GM21825 (cell line): Measurements from ENCODE around the gene PPIE.
A peak's percentile ranks its signal among the peaks of the same experiment; 100 is the strongest.

ENCODE experiments used
- ATAC-seq: cut with Tn5 transposase; IDR thresholded peaks from one replicate; pipeline ENCODE4 v1.9.1; 2021; ENCODE audit warnings: mild to moderate bottlenecking, moderate library complexity; ENCODE audit not compliant: unreplicated experiment

PPIE gene

DNA sequence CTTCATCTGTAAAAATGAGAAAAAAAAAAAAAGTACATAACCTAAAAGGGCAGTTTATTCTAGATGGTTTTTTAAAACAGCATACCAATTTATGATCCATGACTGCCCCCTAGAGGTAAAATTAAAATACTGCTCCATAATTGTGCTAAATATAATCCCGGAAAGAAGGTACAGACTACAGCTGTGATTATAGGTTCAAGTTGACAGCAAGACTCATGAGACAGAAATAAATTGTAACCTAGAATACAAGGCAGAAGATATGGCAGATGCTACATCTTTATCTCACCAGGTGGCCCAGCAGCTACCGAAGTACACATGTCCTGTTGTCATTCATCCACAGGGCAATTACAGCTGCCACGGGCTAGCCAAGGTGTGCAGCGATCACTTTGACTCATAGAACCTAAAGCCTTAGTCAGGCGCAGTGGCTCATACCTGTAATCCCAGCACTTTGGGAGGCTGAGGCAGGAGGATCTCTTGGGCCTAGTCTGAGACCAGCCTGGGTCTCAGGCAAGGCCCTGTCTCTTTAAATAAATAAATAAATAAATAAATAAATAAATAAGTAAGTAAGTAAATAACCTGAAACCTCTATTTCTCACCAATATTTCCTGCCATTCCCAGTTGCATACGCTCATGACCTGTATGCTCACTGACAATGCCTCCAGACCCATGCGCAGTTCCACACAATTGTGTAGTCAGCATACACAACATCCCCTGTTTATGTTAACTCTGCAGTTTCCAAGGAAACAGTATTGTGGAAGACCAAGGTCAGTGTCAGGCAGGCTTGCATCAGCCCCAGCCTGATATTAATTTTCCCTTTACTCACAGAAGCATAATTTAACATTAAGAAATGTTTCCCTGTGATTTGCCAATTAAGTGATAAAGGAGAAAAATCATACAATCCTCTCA lies 18.3 kb upstream of the PPIE start:
- no peak for ATAC-seq

DNA sequence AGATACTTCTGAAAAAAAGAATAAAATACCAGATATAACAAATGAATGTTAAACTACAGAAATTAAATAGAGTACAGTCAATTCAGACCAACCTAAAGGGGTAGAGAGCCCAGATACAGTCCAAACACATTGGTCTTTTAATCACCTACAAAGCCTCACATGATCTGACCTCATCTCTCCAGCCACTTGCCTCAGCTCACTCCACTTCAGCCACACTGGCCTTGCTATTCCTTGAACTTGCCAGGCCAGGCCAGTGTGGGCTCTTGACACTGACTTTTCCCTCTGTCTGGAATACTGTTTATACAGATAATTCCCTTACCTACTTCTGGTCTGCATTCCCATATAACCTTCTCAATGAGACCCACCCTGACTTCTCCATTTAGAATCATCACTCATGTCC lies 17.0 kb upstream of the PPIE start:
- no peak for ATAC-seq

DNA sequence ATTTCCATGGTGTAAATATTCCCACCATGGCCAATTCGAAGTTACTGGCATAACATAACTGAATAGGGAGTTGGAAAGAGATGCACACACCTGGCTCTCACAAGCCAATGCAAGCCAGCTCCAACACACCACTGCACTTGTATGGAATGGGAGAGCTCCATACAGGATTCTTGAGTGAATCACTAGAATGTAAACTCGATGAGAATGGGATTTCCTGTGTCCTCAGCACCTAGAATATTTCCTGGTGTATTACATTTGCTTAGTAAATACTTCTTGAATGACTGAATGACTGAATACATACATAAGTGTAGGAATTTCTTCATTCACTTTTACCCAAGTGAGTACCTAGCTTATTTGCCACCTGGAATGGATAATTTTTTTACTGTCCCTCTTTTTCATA lies 16.2 kb upstream of the PPIE start:
- ATAC-seq = no peak

DNA sequence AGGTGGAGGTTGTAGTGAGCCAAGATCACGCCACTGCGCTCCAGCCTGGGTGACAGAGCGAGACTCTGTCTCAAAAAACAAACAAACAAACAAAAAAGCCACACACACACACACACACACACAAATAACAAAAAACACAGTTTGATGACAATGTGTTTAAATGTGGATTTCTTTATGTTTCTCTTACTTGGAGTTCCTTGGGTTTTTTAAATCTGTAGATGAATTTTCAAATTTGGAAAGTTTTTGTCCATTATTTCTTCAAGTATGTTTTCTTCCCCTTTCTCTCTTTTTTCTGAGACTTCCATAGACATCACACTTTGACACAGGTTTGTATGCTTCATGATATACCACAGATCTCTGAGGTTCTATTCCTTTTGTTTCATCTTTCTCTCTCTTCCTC lies 12.1 kb upstream of the PPIE start:
- ATAC-seq = no peak

DNA sequence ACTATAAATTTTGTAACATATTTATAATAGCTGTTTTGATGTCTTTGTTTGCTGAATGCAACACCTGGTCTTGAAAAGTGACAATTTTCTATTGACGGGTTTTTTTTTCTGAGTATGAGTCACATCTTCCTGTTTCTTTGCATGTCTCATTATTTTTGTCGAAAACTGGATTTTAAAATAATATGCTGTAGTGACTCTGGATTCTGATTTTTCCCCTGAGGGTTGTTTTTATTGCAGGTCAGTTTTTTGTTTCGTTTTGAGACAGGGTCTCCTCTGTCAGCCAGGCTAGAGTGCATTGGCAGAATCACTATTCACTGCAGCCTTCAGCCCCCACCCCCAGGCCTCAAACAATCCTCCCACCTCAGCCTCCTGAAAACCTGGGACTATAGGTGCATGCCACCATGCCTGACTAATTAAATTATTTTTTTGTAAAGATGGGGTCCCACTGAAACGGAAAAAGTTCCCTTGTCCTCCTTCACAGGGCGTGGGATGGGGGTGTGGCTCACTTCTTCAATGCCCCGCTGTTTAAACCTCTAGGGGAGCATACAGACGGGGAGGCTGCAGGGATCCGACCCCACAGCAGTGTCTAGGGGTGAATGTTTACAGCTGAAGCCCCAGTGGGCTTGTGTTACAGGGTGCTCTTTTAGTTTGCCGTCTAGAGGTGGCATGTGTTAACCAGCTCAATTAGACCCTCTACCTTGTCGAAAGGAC lies 11.3 kb upstream of the PPIE start:
- ATAC-seq = peak; percentile 46

DNA sequence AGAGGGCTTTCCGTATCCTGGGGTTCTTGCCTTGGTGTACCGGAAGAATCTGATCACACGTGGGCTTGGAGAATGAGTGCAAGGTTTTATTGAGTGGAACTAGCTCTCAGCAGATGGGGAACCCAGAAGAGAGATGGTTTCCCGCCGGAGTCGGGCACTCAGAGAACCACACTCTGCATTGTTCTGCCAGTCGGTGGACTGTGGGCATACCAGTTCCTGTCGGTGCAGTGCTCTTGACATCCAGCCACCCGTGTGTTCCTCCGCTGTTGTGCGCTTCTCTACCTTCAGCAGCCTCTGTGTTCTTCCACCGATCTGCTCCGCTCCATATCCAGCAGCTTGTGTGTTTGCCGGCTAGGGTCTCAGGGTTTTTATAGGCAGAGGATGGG lies 10.8 kb upstream of the PPIE start:
- no peak for ATAC-seq

DNA sequence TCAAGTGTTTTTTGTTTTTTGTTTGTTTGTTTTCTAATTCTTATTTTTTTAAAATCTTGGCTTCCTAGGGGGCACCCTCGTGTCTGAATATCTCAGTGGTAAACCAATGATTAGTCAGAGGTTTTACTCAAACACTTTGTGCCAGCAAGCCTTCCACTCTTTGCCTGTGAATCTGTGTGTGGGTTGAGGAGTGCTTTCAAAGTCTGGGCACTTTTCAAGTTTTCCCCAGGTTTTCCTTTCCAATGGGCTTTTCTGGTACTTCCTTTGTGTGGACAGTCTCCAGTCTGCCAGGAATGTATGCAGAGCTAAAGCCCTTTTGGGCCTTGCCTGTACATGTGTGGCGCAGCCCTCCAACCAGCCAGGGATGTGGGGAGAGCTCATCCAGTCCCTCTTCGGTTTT lies 9.7 kb upstream of the PPIE start:
- ATAC-seq = no peak

DNA sequence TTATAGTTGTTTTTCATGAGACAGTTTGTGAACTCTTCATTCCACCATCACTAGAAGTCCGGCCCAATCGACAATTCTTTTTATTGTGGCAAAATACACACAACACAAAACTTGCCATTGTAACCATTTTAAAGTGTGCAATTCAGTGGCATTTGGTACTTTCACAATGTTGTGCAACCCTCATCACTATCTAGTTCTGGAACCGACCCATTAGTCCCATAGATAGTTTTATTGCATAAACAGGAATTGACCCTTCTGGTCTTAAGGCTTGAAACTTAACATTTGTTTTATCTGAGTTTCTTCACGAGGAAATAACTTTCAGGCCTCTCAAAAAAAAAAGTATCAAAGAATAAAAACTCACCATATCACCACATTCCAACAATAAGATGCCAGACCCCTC lies 8.8 kb upstream of the PPIE start:
- ATAC-seq = no peak

DNA sequence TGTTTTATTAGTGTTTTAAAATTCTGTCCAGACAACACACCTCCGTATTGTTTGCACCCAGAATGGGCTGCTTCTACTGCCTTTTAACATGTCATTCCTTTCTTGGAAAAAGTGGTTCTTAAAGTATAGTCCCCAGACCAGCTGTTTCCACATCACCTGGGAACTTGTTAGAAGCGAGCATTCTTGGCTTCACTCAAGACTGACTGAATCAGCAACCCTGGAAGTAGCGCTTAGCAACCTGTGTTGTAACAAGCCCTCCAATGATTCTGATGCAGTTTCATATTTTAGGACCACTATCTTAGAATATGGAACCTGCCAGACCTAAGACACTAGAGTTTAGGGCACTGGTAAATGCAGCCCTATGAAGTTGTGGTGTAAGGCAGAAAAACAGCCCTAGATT lies 6.0 kb upstream of the PPIE start:
- ATAC-seq = no peak

DNA sequence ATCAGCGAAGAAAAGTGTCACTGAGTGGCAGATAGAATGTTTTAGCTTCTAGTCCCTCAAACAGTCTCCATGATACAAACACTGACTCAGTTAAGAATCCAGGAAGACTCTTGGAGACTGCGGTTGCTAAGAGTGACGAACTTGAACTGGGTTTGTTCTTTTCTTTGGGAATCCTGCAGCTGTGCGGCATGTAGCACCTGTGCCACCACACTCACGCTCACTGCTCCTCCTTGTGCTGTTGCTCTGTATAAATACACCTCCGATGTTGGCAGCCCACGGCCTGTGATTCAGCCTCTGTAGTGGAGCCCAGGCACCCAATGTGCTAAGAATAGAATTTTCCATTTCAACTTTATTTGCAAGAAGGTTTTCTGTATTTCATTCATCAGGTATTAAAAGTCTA lies 5.5 kb upstream of the PPIE start:
- ATAC-seq = no peak

DNA sequence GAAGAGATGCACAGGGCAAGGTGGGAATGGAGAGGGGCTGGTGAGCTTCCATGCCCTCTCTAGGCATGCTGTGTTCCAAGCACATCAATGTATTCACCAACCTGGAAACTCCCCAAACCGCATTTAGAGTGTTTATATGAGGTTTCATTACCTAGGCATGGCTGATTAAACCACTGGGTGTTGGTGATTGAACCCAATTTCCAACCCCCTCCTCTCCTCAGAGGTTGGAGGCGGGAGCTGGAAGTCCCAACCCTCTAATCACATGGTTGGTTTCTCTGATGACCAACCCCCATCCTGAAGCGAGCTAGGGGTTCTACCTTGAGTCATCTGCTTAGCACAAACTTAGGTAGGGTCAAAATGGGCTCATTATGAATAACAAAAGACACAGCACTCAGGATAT lies 3.0 kb upstream of the PPIE start:
- ATAC-seq = no peak

DNA sequence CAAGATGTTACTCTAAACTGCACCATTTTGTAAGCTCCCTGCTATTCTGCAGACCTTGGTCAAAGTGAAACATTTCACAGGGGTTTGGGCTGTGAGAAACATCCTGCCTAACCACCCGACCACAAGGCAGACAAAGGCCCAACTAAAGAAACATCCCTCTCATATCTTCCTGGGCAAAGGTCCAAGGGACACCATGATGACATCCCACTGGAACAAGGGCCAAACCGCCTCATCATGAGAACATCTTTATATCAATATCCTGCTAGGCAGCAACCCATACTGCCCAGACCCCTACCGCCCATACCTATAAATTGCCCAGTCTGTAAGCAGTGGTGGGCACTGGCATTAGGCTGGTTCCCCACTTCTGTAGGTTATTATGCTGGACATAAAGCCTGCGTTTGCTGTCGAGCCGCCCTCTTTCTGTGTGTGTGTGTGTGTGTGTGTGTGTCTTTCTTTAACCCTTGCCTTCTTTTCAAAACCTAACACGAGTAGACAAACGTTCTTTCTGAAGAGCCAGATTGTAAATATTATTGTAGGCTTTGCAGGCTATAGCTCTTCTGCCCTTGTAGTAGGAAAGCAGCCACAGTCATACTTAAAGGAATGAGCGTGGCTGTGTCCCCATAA lies 1.0 kb upstream of the PPIE start:
- ATAC-seq = no peak

DNA sequence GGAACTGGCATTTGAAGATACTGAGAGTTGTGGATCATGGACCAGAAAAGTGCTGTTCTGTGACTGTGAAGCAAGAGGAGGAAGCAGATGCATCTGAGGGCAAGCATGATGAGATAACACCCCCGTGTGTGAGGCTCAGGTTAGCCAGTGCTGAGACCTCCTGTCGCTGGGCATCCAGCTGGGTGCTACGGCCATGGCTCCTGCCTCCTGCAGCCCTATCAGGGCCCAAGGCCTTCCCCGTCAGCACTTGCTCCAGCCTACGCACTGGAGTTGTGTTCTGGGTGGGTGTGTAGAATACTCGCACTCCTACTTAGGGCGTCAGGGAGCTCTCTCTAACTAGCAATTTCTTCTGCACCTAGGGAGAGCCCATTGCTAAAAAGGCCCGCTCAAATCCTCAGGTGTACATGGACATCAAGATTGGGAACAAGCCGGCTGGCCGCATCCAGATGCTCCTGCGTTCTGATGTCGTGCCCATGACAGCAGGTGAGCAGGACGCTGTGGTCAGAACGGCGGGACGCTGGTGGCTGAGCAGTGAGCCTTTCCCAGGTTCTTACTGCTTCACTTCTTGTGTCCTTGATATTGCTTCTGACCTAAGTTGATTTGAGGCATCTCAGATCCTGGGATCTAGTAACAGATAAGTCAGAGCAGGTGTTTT lies 6.5 kb downstream of the PPIE start:
- ATAC-seq = no peak

DNA sequence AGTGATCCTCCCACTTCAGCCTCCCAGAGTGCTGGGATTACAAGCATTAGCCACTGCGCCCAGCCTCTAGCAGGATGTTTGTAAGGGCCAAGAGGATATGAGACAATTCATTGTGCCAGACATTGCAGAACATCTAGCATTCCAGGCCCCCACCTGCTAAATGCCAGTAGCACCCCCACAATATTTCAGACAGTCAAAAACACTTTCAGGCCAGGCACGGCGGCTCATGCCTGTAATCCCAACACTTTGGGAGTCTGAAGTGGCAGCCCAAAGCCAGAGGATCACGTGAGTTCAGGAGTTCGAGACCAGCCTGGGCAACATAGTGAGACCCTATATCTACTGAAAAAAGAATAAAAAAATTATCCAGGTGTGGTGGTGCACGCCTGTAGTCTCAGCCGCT lies 12.9 kb downstream of the PPIE start:
- ATAC-seq = no peak

DNA sequence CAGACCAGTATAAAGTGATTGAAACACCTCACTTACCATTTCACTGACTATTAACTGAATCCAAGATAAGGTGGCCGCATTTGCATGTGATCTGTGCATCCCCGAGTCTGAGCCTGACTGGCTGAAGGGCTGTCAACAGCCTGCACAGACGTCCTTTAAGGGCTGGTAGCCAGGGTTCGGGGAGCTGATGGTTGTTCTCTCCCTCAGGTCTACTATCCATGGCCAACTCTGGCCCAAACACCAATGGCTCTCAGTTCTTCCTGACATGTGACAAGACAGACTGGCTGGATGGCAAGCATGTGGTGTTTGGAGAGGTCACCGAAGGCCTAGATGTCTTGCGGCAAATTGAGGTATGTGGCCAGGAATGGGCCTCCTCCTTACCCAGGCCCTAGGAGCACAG lies 14.0 kb downstream of the PPIE start:
- ATAC-seq = no peak

DNA sequence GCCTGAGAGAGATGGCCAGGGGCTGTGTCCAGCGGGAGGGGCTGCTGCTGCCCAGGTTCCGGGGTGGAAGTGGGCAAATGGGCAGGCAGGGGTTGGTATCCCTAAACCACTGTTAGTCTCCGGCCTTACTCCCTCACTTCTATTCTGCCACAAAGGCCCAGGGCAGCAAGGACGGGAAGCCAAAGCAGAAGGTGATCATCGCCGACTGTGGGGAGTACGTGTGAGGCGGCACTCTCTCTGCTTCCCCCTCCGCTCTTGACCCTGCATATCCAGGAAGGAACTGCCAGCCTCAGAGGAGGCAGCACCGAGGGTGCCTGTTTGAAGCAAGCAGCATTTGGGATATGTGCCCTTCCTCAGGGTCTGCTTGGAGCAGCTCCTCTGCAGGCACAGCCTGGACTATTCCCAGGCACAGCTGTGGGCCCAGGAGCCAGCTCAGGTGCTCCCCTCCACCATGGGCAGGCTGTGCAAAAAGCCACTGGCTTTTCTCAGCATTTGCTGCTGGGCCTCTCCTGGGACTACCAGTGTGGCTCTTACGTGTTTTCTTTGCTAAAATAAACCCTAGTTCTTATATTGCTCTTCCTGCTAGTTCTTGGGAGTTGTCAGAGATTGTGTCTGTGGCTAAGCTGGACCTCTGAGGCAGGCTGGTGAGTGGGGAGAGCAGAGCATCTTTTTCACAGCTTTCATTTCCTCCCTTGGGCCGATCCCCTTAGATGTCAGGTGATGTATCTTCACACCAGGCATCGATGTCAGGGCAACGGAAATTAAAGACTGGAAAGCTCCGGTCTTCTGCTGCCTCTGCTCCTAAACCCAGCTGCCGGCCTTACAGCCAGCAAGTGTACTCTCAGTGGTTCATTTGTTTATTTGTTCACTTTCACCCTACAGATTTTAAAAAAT lies 14.7 kb downstream of the PPIE start:
- ATAC-seq = no peak

DNA sequence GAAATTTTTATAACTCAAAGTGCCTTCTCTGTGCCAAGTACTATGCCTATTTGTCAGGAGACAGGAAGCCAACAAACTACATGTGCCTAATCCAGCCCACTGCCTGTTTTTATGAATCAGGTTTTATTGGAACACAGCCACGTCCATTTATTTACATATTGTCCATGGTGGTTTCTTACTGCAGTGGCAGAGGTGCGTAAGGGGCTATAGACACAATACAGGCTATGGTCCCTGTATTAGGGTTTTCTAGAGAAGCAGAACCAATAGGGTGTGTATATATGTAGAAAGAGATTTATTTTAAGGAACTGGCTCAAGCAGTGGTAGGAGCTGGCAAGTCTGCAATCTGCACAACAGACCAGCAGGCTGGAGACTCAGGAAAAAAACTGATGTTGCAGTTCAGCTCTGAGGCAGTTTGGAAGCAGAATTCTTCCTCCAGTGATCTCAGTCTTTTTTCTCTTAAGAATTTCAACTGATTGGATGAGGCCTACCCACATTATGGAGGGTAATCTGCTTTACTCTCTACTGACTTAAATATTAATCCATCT lies 15.4 kb downstream of the PPIE start:
- ATAC-seq = no peak

DNA sequence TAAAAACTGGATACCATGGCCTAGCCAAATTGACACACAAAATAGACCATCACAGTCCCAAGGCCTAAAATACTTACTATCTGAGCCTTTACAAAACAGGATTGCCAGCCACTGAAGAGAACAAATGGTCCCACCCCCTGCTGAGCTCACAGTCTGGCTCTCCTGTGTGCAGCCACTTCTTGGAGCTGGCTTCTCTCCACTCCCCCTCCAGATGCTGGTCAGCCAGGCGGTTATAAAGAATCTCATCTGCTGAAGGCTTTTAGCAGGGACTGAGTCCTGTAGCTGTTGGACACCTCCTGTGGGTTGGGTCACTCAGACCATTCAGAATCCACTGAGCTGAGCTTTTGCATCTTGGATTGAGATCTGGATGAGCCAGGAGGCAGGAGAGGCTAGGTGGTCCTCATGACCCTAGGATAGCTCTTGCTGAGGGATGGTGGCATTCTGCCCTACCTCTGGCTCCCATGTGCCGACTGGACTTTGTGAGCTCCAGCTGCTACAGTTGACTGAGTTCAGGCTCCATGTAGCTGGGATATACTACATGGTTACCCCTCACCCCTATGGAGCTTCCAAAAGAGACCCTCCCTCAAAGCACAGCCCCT lies 16.3 kb downstream of the PPIE start:
- no peak for ATAC-seq

DNA sequence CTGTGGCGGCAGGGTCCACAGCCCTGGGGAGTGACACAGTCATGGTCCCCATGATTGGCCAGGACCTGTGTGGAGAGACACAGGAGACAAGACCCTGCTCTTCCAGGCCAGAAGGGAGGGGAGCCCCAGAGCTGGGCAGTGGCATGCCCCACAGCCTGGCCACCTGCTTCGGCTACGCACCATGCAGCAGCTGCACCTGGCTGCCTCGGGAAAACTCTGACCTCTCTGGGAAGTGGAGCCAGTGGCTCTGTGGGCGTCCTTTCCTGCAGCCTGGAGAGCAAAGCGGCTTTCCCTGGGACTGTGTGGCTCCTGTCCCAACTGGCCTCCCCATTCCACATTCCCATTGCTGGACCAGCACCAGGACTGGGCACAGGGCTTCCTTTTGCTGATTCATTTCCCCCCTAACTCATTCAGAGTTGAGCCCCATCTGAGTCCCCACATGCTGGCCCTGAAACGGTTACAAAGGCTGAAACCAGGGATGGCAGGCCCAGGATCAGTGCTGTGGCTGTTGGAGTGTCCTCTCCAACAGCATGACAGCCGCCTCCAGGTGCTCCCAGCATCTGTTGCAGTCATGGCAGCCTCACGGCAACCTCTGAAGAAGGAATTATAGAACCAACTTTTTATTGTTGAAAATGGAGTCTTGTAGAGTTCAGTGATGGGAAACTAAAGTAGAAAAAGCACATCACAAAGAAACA lies 17.4 kb downstream of the PPIE start:
- no peak for ATAC-seq
